ENCODE data around the gene PCBP3.
"Not testable (repeated sequence)": the region's sequence is repeated elsewhere in the genome, so short reads cannot be mapped to it uniquely, and the experiment has no call there.

Gene PCBP3

GRCh38 chr21:45788198-45788597, 144.7 kb downstream of the PCBP3 start:
- no peak for DNase-seq (ENCODE audit: low read depth)

- no peak for DNase-seq (ENCODE audit: low read depth)
These were observed 145.3 kb downstream of the PCBP3 start for GRCh38 chr21:45788637-45789506.

GRCh38 chr21:45790427-45790826, 146.9 kb downstream of the PCBP3 start:
- DNase-seq (ENCODE audit: low read depth) = no peak

- no peak for DNase-seq (ENCODE audit: low read depth)
These were observed 148.3 kb downstream of the PCBP3 start for GRCh38 chr21:45791562-45792418.

- no peak for DNase-seq (ENCODE audit: low read depth)
These were observed 149.3 kb downstream of the PCBP3 start for GRCh38 chr21:45792682-45793383.

- DNase-seq (ENCODE audit: low read depth) = no peak
These were observed 150.5 kb downstream of the PCBP3 start for GRCh38 chr21:45794027-45794426.

- DNase-seq (ENCODE audit: low read depth) = no peak
These were observed 152.5 kb downstream of the PCBP3 start for GRCh38 chr21:45796003-45796402.

GRCh38 chr21:45797338-45797737, 153.8 kb downstream of the PCBP3 start:
- no peak for DNase-seq (ENCODE audit: low read depth)

- DNase-seq (ENCODE audit: low read depth) = no peak
These were observed 156.3 kb downstream of the PCBP3 start for GRCh38 chr21:45799765-45800338.

- no peak for DNase-seq (ENCODE audit: low read depth)
These were observed 157.0 kb downstream of the PCBP3 start for GRCh38 chr21:45800339-45801080.

GRCh38 chr21:45801129-45801964, 157.8 kb downstream of the PCBP3 start:
- no peak for DNase-seq (ENCODE audit: low read depth)

- no peak for DNase-seq (ENCODE audit: low read depth)
These were observed 158.5 kb downstream of the PCBP3 start for GRCh38 chr21:45801989-45802388.

GRCh38 chr21:45802425-45802824, 158.9 kb downstream of the PCBP3 start:
- no peak for DNase-seq (ENCODE audit: low read depth)

- DNase-seq (ENCODE audit: low read depth) = no peak
These were observed 159.6 kb downstream of the PCBP3 start for GRCh38 chr21:45802956-45803617.

GRCh38 chr21:45803618-45804340, 160.3 kb downstream of the PCBP3 start:
- DNase-seq (ENCODE audit: low read depth) = no peak

GRCh38 chr21:45804809-45805313, 161.3 kb downstream of the PCBP3 start:
- DNase-seq (ENCODE audit: low read depth) = no peak

- no peak for DNase-seq (ENCODE audit: low read depth)
These were observed 161.8 kb downstream of the PCBP3 start for GRCh38 chr21:45805321-45805720.

GRCh38 chr21:45806042-45806441, 162.5 kb downstream of the PCBP3 start:
- no peak for DNase-seq (ENCODE audit: low read depth)

- not testable (repeated sequence) for DNase-seq (ENCODE audit: low read depth)
These were observed 165.1 kb downstream of the PCBP3 start for GRCh38 chr21:45808663-45809062.

Data from stimulated activated CD8-positive, alpha-beta memory T cell treated with anti-CD3 and anti-CD28 coated beads, Interleukin-15, amount 100 ng/mL, for 24 hours (primary cell).